Measurements from ENCODE around the gene OR8H2.
A peak's percentile ranks its signal among the peaks of the same experiment; 100 is the strongest.
"Not testable (repeated sequence)": the region's sequence is repeated elsewhere in the genome, so short reads cannot be mapped to it uniquely, and the experiment has no call there.

Gene OR8H2, protein sequence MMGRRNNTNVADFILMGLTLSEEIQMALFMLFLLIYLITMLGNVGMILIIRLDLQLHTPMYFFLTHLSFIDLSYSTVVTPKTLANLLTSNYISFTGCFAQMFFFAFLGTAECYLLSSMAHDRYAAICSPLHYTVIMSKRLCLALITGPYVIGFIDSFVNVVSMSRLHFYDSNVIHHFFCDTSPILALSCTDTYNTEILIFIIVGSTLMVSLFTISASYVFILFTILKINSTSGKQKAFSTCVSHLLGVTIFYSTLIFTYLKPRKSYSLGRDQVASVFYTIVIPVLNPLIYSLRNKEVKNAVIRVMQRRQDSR

DNA sequence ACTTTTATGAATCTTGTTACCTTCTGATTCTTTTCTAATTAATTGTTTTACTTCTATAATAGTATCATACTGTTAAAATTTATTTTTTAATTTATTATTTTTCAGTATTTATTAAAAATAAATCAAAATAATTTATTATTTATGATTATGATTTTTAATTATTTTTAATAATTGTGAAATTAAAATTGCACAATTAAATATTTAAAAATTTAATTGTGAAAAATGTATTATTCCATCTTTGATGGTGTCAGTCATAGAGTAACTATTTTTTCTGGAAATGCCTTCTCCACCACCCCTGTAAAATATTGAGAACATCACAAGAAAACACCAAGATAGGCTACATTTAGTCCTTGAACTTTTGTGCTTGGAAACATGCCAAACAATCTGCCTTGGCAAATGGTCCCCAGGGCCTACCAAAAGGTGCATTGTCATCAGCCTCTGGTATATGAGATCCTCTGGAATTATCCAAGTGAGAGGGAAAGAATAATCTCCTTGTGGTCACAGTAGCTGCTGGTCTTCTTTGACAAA lies at the start of gene OR8H2:
Gene OR8H2, plus strand, starts transcription at position 478 of the 528 bp plus-strand sequence. CDS start 1,356 bp downstream, outside the sequence.
- H3K4me3 ChIP-seq (ENCODE audit: low read depth, low read length): no peak within 1 kb of the TSS
- no peak for DNase-seq (ENCODE audit: low read depth)
- TF ChIP-seq, protein P1, sequence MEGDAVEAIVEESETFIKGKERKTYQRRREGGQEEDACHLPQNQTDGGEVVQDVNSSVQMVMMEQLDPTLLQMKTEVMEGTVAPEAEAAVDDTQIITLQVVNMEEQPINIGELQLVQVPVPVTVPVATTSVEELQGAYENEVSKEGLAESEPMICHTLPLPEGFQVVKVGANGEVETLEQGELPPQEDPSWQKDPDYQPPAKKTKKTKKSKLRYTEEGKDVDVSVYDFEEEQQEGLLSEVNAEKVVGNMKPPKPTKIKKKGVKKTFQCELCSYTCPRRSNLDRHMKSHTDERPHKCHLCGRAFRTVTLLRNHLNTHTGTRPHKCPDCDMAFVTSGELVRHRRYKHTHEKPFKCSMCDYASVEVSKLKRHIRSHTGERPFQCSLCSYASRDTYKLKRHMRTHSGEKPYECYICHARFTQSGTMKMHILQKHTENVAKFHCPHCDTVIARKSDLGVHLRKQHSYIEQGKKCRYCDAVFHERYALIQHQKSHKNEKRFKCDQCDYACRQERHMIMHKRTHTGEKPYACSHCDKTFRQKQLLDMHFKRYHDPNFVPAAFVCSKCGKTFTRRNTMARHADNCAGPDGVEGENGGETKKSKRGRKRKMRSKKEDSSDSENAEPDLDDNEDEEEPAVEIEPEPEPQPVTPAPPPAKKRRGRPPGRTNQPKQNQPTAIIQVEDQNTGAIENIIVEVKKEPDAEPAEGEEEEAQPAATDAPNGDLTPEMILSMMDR (IDR thresholded peaks at IDR 0.05; ENCODE audit: control insufficient read depth, extremely low read depth, insufficient read depth): no peak

DNA sequence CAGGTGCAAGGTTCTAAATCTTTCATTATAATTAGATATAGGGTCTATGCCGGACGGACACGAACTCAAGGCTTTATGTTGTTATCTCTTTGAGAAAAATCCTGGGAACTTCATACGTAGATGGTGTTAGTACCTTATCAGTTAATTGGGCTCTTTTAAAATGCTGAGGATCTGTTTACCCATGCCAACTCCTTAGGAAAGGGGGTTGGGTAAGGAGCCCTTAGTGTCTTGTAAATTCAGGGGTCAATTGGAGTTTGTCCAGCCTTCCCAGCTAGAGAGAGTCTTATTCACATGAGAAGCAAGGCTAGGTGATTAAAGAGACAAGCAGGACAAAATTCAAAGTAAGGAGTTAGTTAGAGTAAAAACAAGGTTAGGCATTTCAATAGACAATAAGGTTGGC lies 47.1 kb upstream of the OR8H2 start:
- not testable (repeated sequence) for H3K4me3 ChIP-seq (ENCODE audit: low read depth, low read length); DNase-seq (ENCODE audit: low read depth)

DNA sequence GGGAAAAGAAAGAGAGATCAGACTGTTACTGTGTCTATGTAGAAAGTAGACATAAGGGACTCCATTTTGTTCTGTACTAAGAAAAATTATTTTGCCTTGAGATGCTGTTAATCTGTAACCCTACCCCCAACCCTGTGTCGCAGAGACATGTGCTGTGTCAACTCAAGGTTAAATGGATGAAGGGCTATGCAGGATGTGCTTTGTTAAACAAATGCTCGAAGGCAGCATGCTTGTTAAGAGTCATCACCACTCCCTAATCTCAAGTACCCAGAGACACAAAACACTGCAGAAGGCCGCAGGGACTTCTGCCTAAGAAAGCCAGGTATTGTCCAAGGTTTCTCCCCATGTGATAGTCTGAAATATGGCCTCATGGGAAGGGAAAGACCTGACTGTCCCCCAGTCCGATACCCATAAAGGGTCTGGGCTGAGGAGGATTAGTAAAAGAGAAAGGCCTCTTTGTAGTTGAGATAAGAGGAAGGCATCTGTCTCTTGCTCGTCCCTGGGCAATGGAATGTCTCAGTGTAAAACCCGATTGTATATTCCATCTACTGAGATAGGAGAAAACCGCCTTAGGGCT lies 45.7 kb upstream of the OR8H2 start:
- not testable (repeated sequence) for DNase-seq (ENCODE audit: low read depth); H3K4me3 ChIP-seq (ENCODE audit: low read depth, low read length)

DNA sequence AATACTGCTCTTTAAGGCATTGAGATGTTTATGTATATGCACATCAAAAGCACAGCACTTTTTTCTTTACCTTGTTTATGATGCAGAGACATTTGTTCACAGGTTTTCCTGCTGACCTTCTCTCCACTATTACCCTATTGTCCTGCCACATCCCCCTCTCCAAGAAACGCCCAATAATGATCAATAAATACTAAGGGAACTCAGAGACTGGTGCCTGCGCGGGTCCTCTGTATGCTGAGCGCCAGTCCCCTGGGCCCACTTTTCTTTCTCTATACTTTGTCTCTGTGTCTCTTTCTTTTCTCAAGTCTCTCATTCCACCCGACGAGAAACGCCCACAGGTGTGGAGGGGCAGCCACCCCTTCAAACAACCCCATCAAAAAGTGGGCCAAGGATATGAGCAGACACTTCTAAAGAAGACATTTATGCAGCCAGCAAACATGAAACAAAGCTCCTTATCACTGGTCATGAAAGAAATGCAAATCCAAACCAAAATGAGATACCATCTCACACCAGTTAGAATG lies 45.2 kb upstream of the OR8H2 start:
- not testable (repeated sequence) for H3K4me3 ChIP-seq (ENCODE audit: low read depth, low read length); DNase-seq (ENCODE audit: low read depth)

DNA sequence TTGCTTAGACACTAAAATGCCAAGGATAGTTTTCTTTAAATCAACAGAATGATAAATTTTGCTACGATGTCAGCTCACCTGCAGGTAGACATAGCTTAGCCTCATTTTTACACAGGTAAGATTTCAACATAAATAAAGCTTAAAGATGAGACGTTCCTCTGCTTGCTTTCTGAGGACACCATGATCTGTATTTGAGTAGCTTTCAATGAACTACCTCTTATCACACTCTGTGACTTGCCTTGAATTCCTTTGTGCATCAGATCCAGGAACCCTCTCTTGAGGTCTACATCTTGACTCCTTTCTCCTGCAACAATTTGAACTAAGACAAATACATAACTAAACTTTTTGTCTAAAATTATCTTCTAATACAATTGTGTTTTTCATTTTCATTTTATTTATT lies 36.5 kb upstream of the OR8H2 start:
- no peak overlapping the region for H3K4me3 ChIP-seq (ENCODE audit: low read depth, low read length)
- no peak for DNase-seq (ENCODE audit: low read depth)
- TF ChIP-seq, protein P1 (IDR thresholded peaks at IDR 0.05; ENCODE audit: control insufficient read depth, extremely low read depth, insufficient read depth): no peak

DNA sequence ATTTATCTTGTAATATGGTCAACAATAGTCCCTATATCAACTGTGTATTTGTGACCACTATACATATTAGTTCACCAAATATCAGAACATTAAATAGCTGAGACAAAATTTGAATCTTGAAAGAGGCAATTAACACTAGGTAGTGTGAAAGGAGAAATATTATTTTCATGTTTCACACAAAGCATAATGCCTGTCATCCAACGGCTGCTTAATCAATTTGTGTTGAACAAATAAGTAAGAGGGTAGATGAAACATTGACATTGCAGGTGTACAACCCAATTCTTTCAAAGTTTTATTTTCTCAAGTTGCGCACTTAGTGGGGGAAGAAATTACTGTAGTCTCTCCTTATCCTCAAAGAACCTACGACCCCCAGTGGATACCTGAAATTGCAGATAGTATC lies 13.8 kb upstream of the OR8H2 start:
- DNase-seq (ENCODE audit: low read depth): no peak
- H3K4me3 ChIP-seq (ENCODE audit: low read depth, low read length): no peak overlapping the region
- TF ChIP-seq, protein P1 (IDR thresholded peaks at IDR 0.05; ENCODE audit: control insufficient read depth, extremely low read depth, insufficient read depth): peak; percentile 26; the same call in 1 of the 2 replicates

DNA sequence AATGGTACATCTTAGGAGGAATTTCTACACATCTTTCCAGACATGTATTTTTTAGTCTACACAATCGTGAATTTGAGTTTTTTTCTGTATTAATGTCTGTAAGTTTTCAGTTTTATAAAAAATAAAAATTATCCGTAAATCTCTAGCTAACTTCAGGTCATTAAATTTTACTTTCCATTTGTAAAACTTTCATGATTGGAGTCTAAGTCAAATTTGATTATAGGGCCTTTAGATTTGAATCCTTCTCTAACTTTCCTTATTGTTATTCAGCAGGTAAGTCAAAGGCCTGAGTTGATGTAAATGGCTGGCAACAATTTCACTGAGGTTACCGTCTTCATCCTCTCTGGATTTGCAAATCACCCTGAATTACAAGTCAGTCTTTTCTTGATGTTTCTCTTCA lies 10.5 kb upstream of the OR8H2 start, which contains the start of gene OR8I2:
Gene OR8I2, plus strand, starts transcription at position 301 of the 400 bp plus-strand sequence. Its CDS starts 0 bp downstream, at position 301.
- DNase-seq (ENCODE audit: low read depth): no peak
- no peak within 1 kb of the TSS for H3K4me3 ChIP-seq (ENCODE audit: low read depth, low read length)
- TF ChIP-seq, protein P1 (IDR thresholded peaks at IDR 0.05; ENCODE audit: control insufficient read depth, extremely low read depth, insufficient read depth): no peak

DNA sequence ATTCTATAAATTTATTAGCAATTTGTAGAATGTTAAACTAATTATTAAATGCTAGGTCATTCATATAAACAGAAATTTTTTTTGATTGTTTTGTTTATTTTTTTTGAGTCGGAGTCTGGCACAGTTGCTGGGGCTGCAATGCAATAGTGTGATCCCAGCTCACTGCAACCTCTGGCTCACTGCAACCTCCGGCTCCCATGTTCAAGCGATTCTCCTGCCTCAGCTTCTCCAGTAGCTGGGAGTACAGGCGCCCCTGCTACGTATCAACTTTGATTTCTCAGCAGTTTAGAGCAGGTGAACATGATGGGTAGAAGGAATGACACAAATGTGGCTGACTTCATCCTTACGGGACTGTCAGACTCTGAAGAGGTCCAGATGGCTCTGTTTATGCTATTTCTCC lies 18.6 kb downstream of the OR8H2 start, which contains the start of gene OR8H3:
Gene OR8H3, plus strand, starts transcription at position 301 of the 400 bp plus-strand sequence. Its CDS starts 0 bp downstream, at position 301.
- DNase-seq (ENCODE audit: low read depth): no peak
- TF ChIP-seq, protein P1 (IDR thresholded peaks at IDR 0.05; ENCODE audit: control insufficient read depth, extremely low read depth, insufficient read depth): no peak
- H3K4me3 ChIP-seq (ENCODE audit: low read depth, low read length): no peak within 1 kb of the TSS

Data from LNCaP clone FGC (cell line).